ENCODE data around the gene CNTN1.

- TF ChIP-seq POLR2A (IDR thresholded peaks at IDR 0.05) = no peak
- TF ChIP-seq, protein P1, sequence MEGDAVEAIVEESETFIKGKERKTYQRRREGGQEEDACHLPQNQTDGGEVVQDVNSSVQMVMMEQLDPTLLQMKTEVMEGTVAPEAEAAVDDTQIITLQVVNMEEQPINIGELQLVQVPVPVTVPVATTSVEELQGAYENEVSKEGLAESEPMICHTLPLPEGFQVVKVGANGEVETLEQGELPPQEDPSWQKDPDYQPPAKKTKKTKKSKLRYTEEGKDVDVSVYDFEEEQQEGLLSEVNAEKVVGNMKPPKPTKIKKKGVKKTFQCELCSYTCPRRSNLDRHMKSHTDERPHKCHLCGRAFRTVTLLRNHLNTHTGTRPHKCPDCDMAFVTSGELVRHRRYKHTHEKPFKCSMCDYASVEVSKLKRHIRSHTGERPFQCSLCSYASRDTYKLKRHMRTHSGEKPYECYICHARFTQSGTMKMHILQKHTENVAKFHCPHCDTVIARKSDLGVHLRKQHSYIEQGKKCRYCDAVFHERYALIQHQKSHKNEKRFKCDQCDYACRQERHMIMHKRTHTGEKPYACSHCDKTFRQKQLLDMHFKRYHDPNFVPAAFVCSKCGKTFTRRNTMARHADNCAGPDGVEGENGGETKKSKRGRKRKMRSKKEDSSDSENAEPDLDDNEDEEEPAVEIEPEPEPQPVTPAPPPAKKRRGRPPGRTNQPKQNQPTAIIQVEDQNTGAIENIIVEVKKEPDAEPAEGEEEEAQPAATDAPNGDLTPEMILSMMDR (IDR thresholded peaks at IDR 0.05 in 8 of 11, conservative IDR thresholded peaks at IDR 0.05 in 3 of 11) = peak in 9 of 11 experiments; percentile 7 to 68 (median 55)
- no peak for TF ChIP-seq POLR2AphosphoS5 (IDR thresholded peaks at IDR 0.05)
Observed at GRCh38 chr12:40921563-40922163, 229.4 kb downstream of the CNTN1 start.
